Uterus (tissue), 4 donors: ENCODE measurements around the gene SSTR3. TPM values are rescaled to one million over a fixed set of nuclear protein-coding genes. Genes with fewer than 3 reads are reported as not detected.

Experiments used
- DNase-seq, 2 donors: peaks; one replicate each; pipeline ENCODE4 v3.0.0-alpha.2; 2019 to 2020
- H3K27ac ChIP-seq, 2 donors: fragments of 200-600 bp; sonication (generic); 1 replicate in 1 of 2; 2 replicates in 1 of 2; pipeline ENCODE4 v1.5.1; 2016 to 2018
- H3K27me3 ChIP-seq, 2 donors: fragments of 200-600 bp; sonication (generic); one replicate each; pipeline ENCODE4 v1.5.1; 2018 to 2019; ENCODE audit warnings: control low read depth in 1 of 2
- H3K36me3 ChIP-seq, 2 donors: fragments of 200-600 bp; sonication (generic); one replicate each; pipeline ENCODE4 v1.5.1; 2019; ENCODE audit warnings: control low read depth in 1 of 2
- H3K4me1 ChIP-seq, 2 donors: fragments of 200-600 bp; sonication (generic); one replicate each; pipeline ENCODE4 v1.5.1; 2018 to 2019; ENCODE audit warnings: control low read depth in 1 of 2
- H3K4me3 ChIP-seq, 2 donors: fragments of 200-600 bp; sonication (generic); 1 replicate in 1 of 2; 2 replicates in 1 of 2; pipeline ENCODE4 v1.5.1; 2018 to 2019; ENCODE audit warnings: mild to moderate bottlenecking in 1 of 2
- H3K9me3 ChIP-seq, 2 donors: fragments of 200-600 bp; sonication (generic); one replicate each; pipeline ENCODE4 v1.5.1; 2019; ENCODE audit warnings: control low read depth in 1 of 2
- CTCF ChIP-seq, 4 experiments: fragments of 200-600 bp in 2 of 4; fragments of 450-650 bp in 2 of 4; sonication (generic) in 2 of 4; IDR thresholded peaks; one replicate each; pipeline ENCODE4 v1.5.1; 2016 to 2019; ENCODE audit warnings: antibody characterized with exemption in 4 of 4, mild to moderate bottlenecking in 2 of 4, moderate library complexity in 1 of 4
- POLR2A ChIP-seq, 2 donors: fragments of 450-650 bp; IDR thresholded peaks; one replicate each; pipeline ENCODE4 v1.6.1; 2016; ENCODE audit warnings: antibody characterized with exemption in 2 of 2, mild to moderate bottlenecking in 1 of 2, moderate library complexity in 1 of 2
- intact Hi-C: fragments of 100-400 bp; cut with DNase I; formaldehyde crosslinking; loops from one replicate; pipeline ENCODE4 v1.15.1; 2023; ENCODE audit warnings: low total_unique reads
- total RNA-seq, 4 donors: library from RNA; depleted of rRNA in 3 of 4; stranded (reverse); fragments of >200 nt in 3 of 4; gene quantifications; one replicate each; pipeline versions ENCODE4 v1.1.0 to v1.2.4, GENCODE V29; 2014 to 2023
- donor health status: DM: yes; HTN: yes; CAD: no.

SSTR3 gene
- total RNA-seq, 4 donors from 2014 or later: under 0.01 to 5.8 (median 3.1) TPM; not detected in 1

DNA sequence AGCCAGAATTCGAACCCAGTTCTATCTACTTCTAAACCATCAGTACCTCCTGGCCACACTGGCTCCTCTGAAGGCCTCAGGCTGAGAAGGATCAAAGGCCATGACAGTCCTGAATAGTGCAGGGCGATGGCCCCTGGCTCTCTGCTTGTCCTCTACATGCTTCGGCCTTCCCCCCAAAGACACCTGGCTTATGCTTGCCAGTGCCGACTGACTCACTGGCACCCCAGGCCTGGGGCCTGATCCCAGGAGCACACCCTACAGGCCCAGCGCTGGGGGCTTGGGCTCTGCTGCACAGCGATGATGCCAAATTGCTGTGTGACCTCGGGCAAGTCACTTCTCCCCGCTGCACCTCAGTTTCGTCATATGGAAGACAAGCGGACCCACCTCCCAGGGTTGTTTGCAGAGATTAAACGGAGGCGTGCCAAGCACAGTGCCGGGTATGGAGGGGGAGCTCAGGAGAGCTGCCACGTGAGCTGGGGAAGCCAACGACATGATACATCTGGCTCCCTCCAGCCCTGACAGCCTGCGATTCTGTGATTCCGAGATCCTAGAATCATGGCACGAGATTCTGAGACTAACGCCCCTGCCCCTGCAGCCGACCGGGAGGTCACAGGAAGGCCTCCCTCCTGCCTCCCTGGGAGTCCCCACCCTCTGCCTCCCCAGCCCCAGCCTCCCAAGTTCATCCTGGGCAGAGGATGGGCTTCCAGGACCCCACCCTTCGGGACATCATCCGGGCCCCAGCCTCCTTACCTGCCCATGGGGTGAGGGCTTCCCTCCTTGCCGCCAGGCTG, 1.0 kb downstream of the SSTR3 start:
- Histone ChIP-seq H3K27me3 (no peaks in the 10 kb centered on the region), H3K36me3 (no peaks in the 10 kb centered on the region), H3K9me3 (no peaks in the 10 kb centered on the region), H3K4me3 (peak overlapping the region in 1 of 2 donors; percentile 6), H3K27ac (peak overlapping the region in 1 of 2 donors; percentile 49), H3K4me1 (no peaks in the 10 kb centered on the region)
- intact Hi-C loops: no loop called here
- TF ChIP-seq POLR2A (IDR thresholded peaks at IDR 0.05) (no peak), CTCF (IDR thresholded peaks at IDR 0.05) (no peak)
- peak in 1 of 2 donors; percentile 12 for DNase-seq

GRCh38 chr22:37210041-37210803, 2.1 kb downstream of the SSTR3 start:
- peak in 1 of 2 donors; percentile 21 for DNase-seq
- no peaks in the 10 kb centered on the region for H3K9me3 ChIP-seq
- no peaks in the 10 kb centered on the region for H3K4me1 ChIP-seq
- TF ChIP-seq CTCF (IDR thresholded peaks at IDR 0.05) (no peak), POLR2A (IDR thresholded peaks at IDR 0.05) (no peak)
- intact Hi-C loops: no loop called here
- no peak overlapping the region for H3K27ac ChIP-seq
- H3K27me3 ChIP-seq: no peaks in the 10 kb centered on the region
- H3K36me3 ChIP-seq: no peaks in the 10 kb centered on the region
- H3K4me3 ChIP-seq: no peak overlapping the region

DNA sequence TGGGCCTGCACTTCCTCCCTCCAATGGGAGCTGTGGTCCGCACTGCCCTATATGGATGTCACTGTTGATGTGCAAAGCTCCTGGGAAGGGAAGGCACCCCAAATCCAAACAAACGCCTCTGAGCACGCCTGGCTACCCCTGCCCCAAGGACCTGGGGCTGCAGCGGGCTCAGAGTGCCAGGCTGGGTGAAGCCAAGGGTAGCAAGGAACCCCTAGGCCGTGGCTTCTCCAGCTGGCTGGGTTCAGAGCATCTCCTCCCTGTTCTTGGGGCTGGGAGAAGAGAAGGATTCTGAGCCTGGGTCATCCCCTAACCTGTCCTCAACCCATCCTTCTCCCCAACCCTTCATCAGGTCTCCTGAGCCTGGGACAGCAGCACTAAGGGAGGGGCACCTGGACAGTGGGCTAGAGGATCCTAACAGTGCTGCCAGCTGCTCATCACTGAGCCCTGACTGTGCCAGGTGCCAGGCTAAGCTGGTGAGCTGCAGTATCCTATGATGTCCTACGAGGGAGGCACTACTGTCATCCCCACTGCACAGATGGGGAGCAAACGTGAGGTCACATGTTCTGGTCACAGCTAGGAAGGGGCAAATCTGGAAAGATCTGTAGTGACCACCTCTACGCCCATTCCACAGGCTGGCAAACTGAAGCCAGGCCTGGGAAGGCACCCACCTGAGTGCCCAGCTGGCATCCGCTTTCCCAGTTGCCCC, 3.0 kb downstream of the SSTR3 start:
- Histone ChIP-seq H3K4me3 (no peak overlapping the region), H3K4me1 (no peaks in the 10 kb centered on the region), H3K27ac (no peak overlapping the region), H3K9me3 (no peaks in the 10 kb centered on the region), H3K36me3 (no peaks in the 10 kb centered on the region), H3K27me3 (no peaks in the 10 kb centered on the region)
- intact Hi-C loops: no loop called here
- peak in 1 of 2 donors; percentile 11 for DNase-seq
- TF ChIP-seq POLR2A (IDR thresholded peaks at IDR 0.05) (no peak), CTCF (IDR thresholded peaks at IDR 0.05) (no peak)

- intact Hi-C loops: no loop called here
- DNase-seq: peak in 1 of 2 donors; percentile 13
These were observed 3.7 kb downstream of the SSTR3 start for GRCh38 chr22:37208401-37209139.

More at GRCh38 chr22:37208401-37209139, 3.7 kb downstream of the SSTR3 start:
- H3K4me3 ChIP-seq: no peak overlapping the region
- H3K9me3 ChIP-seq: no peaks in the 10 kb centered on the region
- no peaks in the 10 kb centered on the region for H3K27me3 ChIP-seq
- TF ChIP-seq CTCF (IDR thresholded peaks at IDR 0.05) (no peak), POLR2A (IDR thresholded peaks at IDR 0.05) (no peak)
- H3K4me1 ChIP-seq: no peaks in the 10 kb centered on the region
- H3K36me3 ChIP-seq: no peaks in the 10 kb centered on the region
- no peak overlapping the region for H3K27ac ChIP-seq
